Measurements from ENCODE around the gene DYRK4.

DYRK4 gene

GRCh38 chr12:4648104-4648500, 86.1 kb downstream of the DYRK4 start:
- Histone ChIP-seq H3K18ac (ENCODE audit: low read length) (peak overlapping the region; percentile 90), H3K14ac (ENCODE audit: low read length) (no peak overlapping the region), H3K9me3 (ENCODE audit: insufficient read depth, low read depth, low read length) (no peaks in the 10 kb centered on the region), H2AFZ (ENCODE audit: insufficient read depth, low read length, poor library complexity) (peak overlapping the region; percentile 92), H3K4me2 (ENCODE audit: low read length) (peak overlapping the region; percentile 80), H3K4ac (ENCODE audit: low read depth, low read length) (no peak overlapping the region), H4K8ac (ENCODE audit: low read depth, low read length) (peak overlapping the region; percentile 98), H4K12ac (ENCODE audit: low read depth, low read length) (peak overlapping the region; percentile 87), H2BK12ac (ENCODE audit: low read length) (no peak overlapping the region), H3K36me3 (ENCODE audit: control insufficient read depth in 1 of 2, insufficient read depth in 2 of 2, low read length in 2 of 2) (no peaks in the 10 kb centered on the region), H3K79me1 (ENCODE audit: low read length) (peaks cover 8% of the 10 kb centered on the region), H3K79me2 (ENCODE audit: control insufficient read depth, insufficient read depth, low read length, poor library complexity) (peaks cover 6% of the 10 kb centered on the region), H2BK120ac (ENCODE audit: insufficient read depth, low read length, poor library complexity) (no peak overlapping the region), H2BK5ac (ENCODE audit: low read depth, low read length, poor library complexity) (no peak overlapping the region), H3K23ac (ENCODE audit: low read length) (no peak overlapping the region), H3K4me3 (ENCODE audit: low read depth, low read length) (peak overlapping the region; percentile 67), H3K4me1 (ENCODE audit: control insufficient read depth in 1 of 2, insufficient read depth in 2 of 2, low read length in 2 of 2) (no peaks in the 10 kb centered on the region), H4K91ac (ENCODE audit: low read depth, low read length) (peak overlapping the region; percentile 95), H3K9ac (ENCODE audit: low read length) (peak overlapping the region; percentile 63), H3K27ac (ENCODE audit: low read depth, low read length) (no peak overlapping the region), H2AK5ac (ENCODE audit: low read length) (no peak overlapping the region), H3K27me3 (ENCODE audit: insufficient read depth, low read length) (no peaks in the 10 kb centered on the region)
- WGBS (ENCODE audit: extremely low coverage, insufficient coverage, insufficient read length) = no CpG with 5 or more reads among the region's 4 CpGs
- peak in 1 of 2 donors; percentile 22 for DNase-seq

- Histone ChIP-seq H3K27ac (ENCODE audit: low read depth, low read length) (peak within 1 kb of the TSS; percentile 64), H4K12ac (ENCODE audit: low read depth, low read length) (peak within 1 kb of the TSS; percentile 87), H2BK5ac (ENCODE audit: low read depth, low read length, poor library complexity) (peak within 1 kb of the TSS; percentile 50), H3K9me3 (ENCODE audit: insufficient read depth, low read depth, low read length) (no peaks in the 10 kb centered on the region), H3K9ac (ENCODE audit: low read length) (peak within 1 kb of the TSS; percentile 97), H4K91ac (ENCODE audit: low read depth, low read length) (peak within 1 kb of the TSS; percentile 95), H4K8ac (ENCODE audit: low read depth, low read length) (peak within 1 kb of the TSS; percentile 98), H3K18ac (ENCODE audit: low read length) (peak within 1 kb of the TSS; percentile 90), H2AFZ (ENCODE audit: insufficient read depth, low read length, poor library complexity) (peak within 1 kb of the TSS; percentile 92), H3K79me1 (ENCODE audit: low read length) (peaks cover 8% of the 10 kb centered on the region), H3K23ac (ENCODE audit: low read length) (no peak within 1 kb of the TSS), H3K36me3 (ENCODE audit: control insufficient read depth in 1 of 2, insufficient read depth in 2 of 2, low read length in 2 of 2) (no peaks in the 10 kb centered on the region), H3K4ac (ENCODE audit: low read depth, low read length) (peak within 1 kb of the TSS; percentile 86), H3K14ac (ENCODE audit: low read length) (peak within 1 kb of the TSS; percentile 93), H3K4me1 (ENCODE audit: control insufficient read depth in 1 of 2, insufficient read depth in 2 of 2, low read length in 2 of 2) (no peaks in the 10 kb centered on the region), H3K4me3 (ENCODE audit: low read depth, low read length) (peak within 1 kb of the TSS; percentile 93), H2AK5ac (ENCODE audit: low read length) (peak within 1 kb of the TSS; percentile 53), H3K79me2 (ENCODE audit: control insufficient read depth, insufficient read depth, low read length, poor library complexity) (peaks cover 6% of the 10 kb centered on the region), H2BK120ac (ENCODE audit: insufficient read depth, low read length, poor library complexity) (peak within 1 kb of the TSS; percentile 81), H3K4me2 (ENCODE audit: low read length) (peak within 1 kb of the TSS; percentile 80), H2BK12ac (ENCODE audit: low read length) (no peak within 1 kb of the TSS), H3K27me3 (ENCODE audit: insufficient read depth, low read length) (no peaks in the 10 kb centered on the region)
- DNase-seq = peak; percentile 75 to 86
- WGBS (ENCODE audit: extremely low coverage, insufficient coverage, insufficient read length) = no CpG with 5 or more reads among the region's 39 CpGs
These were observed 86.7 kb downstream of the DYRK4 start, which contains the start of the genes AKAP3 and NDUFA9 for GRCh38 chr12:4648501-4649357. Gene AKAP3, minus strand, starts transcription at chr12:4649051. Its CDS starts 10,855 bp downstream, at chr12:4638196. Gene NDUFA9, plus strand, starts transcription at chr12:4649114. Its CDS starts 13 bp downstream, at chr12:4649127.

- H3K4ac ChIP-seq (ENCODE audit: low read depth, low read length) = peak overlapping the region; percentile 16
- no peak overlapping the region for H2AK5ac ChIP-seq (ENCODE audit: low read length)
- peaks cover 6% of the 10 kb centered on the region for H3K79me2 ChIP-seq (ENCODE audit: control insufficient read depth, insufficient read depth, low read length, poor library complexity)
- no peak overlapping the region for H2BK12ac ChIP-seq (ENCODE audit: low read length)
- peak overlapping the region; percentile 97 for H4K8ac ChIP-seq (ENCODE audit: low read depth, low read length)
- H4K91ac ChIP-seq (ENCODE audit: low read depth, low read length) = peak overlapping the region; percentile 59
- no peak overlapping the region for H3K14ac ChIP-seq (ENCODE audit: low read length)
- H3K23ac ChIP-seq (ENCODE audit: low read length) = no peak overlapping the region
- H3K4me2 ChIP-seq (ENCODE audit: low read length) = peak overlapping the region; percentile 80
- no peak overlapping the region for H3K18ac ChIP-seq (ENCODE audit: low read length)
- H2BK120ac ChIP-seq (ENCODE audit: insufficient read depth, low read length, poor library complexity) = no peak overlapping the region
- H3K9ac ChIP-seq (ENCODE audit: low read length) = peak overlapping the region; percentile 97
- peak overlapping the region; percentile 50 for H2BK5ac ChIP-seq (ENCODE audit: low read depth, low read length, poor library complexity)
- peak overlapping the region; percentile 64 for H3K27ac ChIP-seq (ENCODE audit: low read depth, low read length)
- no peaks in the 10 kb centered on the region for H3K9me3 ChIP-seq (ENCODE audit: insufficient read depth, low read depth, low read length)
- H4K12ac ChIP-seq (ENCODE audit: low read depth, low read length) = peak overlapping the region; percentile 83
- H3K4me1 ChIP-seq (ENCODE audit: control insufficient read depth in 1 of 2, insufficient read depth in 2 of 2, low read length in 2 of 2) = no peaks in the 10 kb centered on the region
- peaks cover 2 to 3% of the 10 kb centered on the region in 2 experiments for H3K36me3 ChIP-seq (ENCODE audit: control insufficient read depth in 1 of 2, insufficient read depth in 2 of 2, low read length in 2 of 2)
- H3K4me3 ChIP-seq (ENCODE audit: low read depth, low read length) = peak overlapping the region; percentile 93
- peaks cover 8% of the 10 kb centered on the region for H3K79me1 ChIP-seq (ENCODE audit: low read length)
- H2AFZ ChIP-seq (ENCODE audit: insufficient read depth, low read length, poor library complexity) = peak overlapping the region; percentile 80
- 100% methylated on average over 1 of the region's 6 CpGs for WGBS (ENCODE audit: extremely low coverage, insufficient coverage, insufficient read length)
- H3K27me3 ChIP-seq (ENCODE audit: insufficient read depth, low read length) = no peaks in the 10 kb centered on the region
- no peak for DNase-seq
These were observed 87.3 kb downstream of the DYRK4 start for GRCh38 chr12:4649358-4649661.

GRCh38 chr12:4653257-4653656, 91.2 kb downstream of the DYRK4 start:
- H4K12ac ChIP-seq (ENCODE audit: low read depth, low read length) = no peak overlapping the region
- no peak overlapping the region for H2BK12ac ChIP-seq (ENCODE audit: low read length)
- no peak overlapping the region for H4K91ac ChIP-seq (ENCODE audit: low read depth, low read length)
- H3K4ac ChIP-seq (ENCODE audit: low read depth, low read length) = no peak overlapping the region
- peaks cover 4 to 21% of the 10 kb centered on the region in 2 experiments for H3K36me3 ChIP-seq (ENCODE audit: control insufficient read depth in 1 of 2, insufficient read depth in 2 of 2, low read length in 2 of 2)
- H2AFZ ChIP-seq (ENCODE audit: insufficient read depth, low read length, poor library complexity) = no peak overlapping the region
- H2AK5ac ChIP-seq (ENCODE audit: low read length) = no peak overlapping the region
- no peak overlapping the region for H2BK5ac ChIP-seq (ENCODE audit: low read depth, low read length, poor library complexity)
- no peak for DNase-seq
- no peak overlapping the region for H3K4me2 ChIP-seq (ENCODE audit: low read length)
- no peak overlapping the region for H3K9ac ChIP-seq (ENCODE audit: low read length)
- no peaks in the 10 kb centered on the region for H3K9me3 ChIP-seq (ENCODE audit: insufficient read depth, low read depth, low read length)
- H3K18ac ChIP-seq (ENCODE audit: low read length) = no peak overlapping the region
- H3K14ac ChIP-seq (ENCODE audit: low read length) = no peak overlapping the region
- peaks cover 8% of the 10 kb centered on the region for H3K79me1 ChIP-seq (ENCODE audit: low read length)
- no peak overlapping the region for H3K4me3 ChIP-seq (ENCODE audit: low read depth, low read length)
- no peak overlapping the region for H4K8ac ChIP-seq (ENCODE audit: low read depth, low read length)
- H3K79me2 ChIP-seq (ENCODE audit: control insufficient read depth, insufficient read depth, low read length, poor library complexity) = peaks cover 6% of the 10 kb centered on the region
- no peaks in the 10 kb centered on the region for H3K4me1 ChIP-seq (ENCODE audit: control insufficient read depth in 1 of 2, insufficient read depth in 2 of 2, low read length in 2 of 2)
- H3K27ac ChIP-seq (ENCODE audit: low read depth, low read length) = no peak overlapping the region
- H2BK120ac ChIP-seq (ENCODE audit: insufficient read depth, low read length, poor library complexity) = no peak overlapping the region
- no peak overlapping the region for H3K23ac ChIP-seq (ENCODE audit: low read length)
- no peaks in the 10 kb centered on the region for H3K27me3 ChIP-seq (ENCODE audit: insufficient read depth, low read length)
